K562 (cell line): ENCODE data around the gene NDUFAF3. TPM values are rescaled to one million over a fixed set of nuclear protein-coding genes. Genes with fewer than 3 reads are reported as not detected.
A peak's percentile ranks its signal among the peaks of the same experiment; 100 is the strongest.

Source experiments
- ADNP ChIP-seq: fragments of 200-800 bp; sonication (Bioruptor generic); IDR thresholded peaks from 2 replicates; pipeline ENCODE4 v1.6.1; 2016; ENCODE audit warnings: missing genetic modification characterization, missing compliant biosample characterization
- ASH1L ChIP-seq: fragments of 450-650 bp; IDR thresholded peaks from 2 replicates; pipeline ENCODE4 v1.6.1; 2018; ENCODE audit warnings: borderline replicate concordance, mild to moderate bottlenecking, low read depth; ENCODE audit not compliant: partially characterized antibody
- DPF2 ChIP-seq: fragments of 450-650 bp; IDR thresholded peaks from 2 replicates; pipeline ENCODE4 v1.6.1; 2016
- GTF2B ChIP-seq: IDR thresholded peaks from 2 replicates; pipeline ENCODE4 v1.6.1; 2011; ENCODE audit not compliant: insufficient read length; ENCODE audit errors: extremely low read depth
- MITF ChIP-seq: IDR thresholded peaks from 2 replicates; pipeline ENCODE4 v1.6.1; 2014; ENCODE audit warnings: antibody characterized with exemption
- NCOA1 ChIP-seq: fragments of 450-650 bp; IDR thresholded peaks from 2 replicates; pipeline ENCODE4 v1.6.1; 2016; ENCODE audit warnings: low read depth
- NCOA2 ChIP-seq, 2 experiments: fragments of 450-650 bp; IDR thresholded peaks; 2 replicates each; pipeline ENCODE4 v1.6.1; 2018; ENCODE audit warnings: mild to moderate bottlenecking in 2 of 2, moderate library complexity in 1 of 2; ENCODE audit not compliant: partially characterized antibody in 2 of 2
- PATZ1 ChIP-seq: fragments of 250-450 bp; sonication (Bioruptor Pico); IDR thresholded peaks from 2 replicates; pipeline ENCODE4 v1.5.0; 2020; ENCODE audit warnings: mild to moderate bottlenecking, borderline replicate concordance
- POLR2H ChIP-seq: IDR thresholded peaks from 2 replicates; pipeline ENCODE4 v1.6.1; 2016; ENCODE audit warnings: missing genetic modification characterization, low read depth, mild to moderate bottlenecking, control low read depth, missing compliant biosample characterization, moderate library complexity
- PRMT5 ChIP-seq: sonication (generic); formaldehyde crosslinking; IDR thresholded peaks from 2 replicates; pipeline ENCODE4 v1.5.0; 2020; ENCODE audit warnings: missing genetic modification reagents
- RBM25 ChIP-seq: fragments of 200-400 bp; formaldehyde crosslinking; IDR thresholded peaks from 2 replicates; pipeline ENCODE4 v1.6.1; 2018; ENCODE audit warnings: low read length, low read depth, moderate library complexity; ENCODE audit not compliant: severe bottlenecking
- RREB1 ChIP-seq: fragments of 250-450 bp; sonication (Bioruptor Pico); IDR thresholded peaks from 2 replicates; pipeline ENCODE4 v1.4.0; 2020
- SIX5 ChIP-seq, 2 experiments: IDR thresholded peaks; 2 replicates each; pipeline ENCODE4 v1.6.1; 2011; ENCODE audit warnings: low read length in 2 of 2, borderline replicate concordance in 1 of 2, low read depth in 1 of 2, mild to moderate bottlenecking in 1 of 2, moderate library complexity in 1 of 2; ENCODE audit not compliant: insufficient read depth in 1 of 2
- USF2 ChIP-seq: sonication (generic); formaldehyde crosslinking; IDR thresholded peaks from 2 replicates; pipeline ENCODE4 v1.5.0; 2020; ENCODE audit warnings: missing genetic modification reagents
- ZNF133 ChIP-seq: fragments of 250-450 bp; sonication (Bioruptor Pico); IDR thresholded peaks from 2 replicates; pipeline ENCODE4 v1.4.0; 2020; ENCODE audit warnings: mild to moderate bottlenecking
- ZNF695 ChIP-seq: fragments of 450-650 bp; formaldehyde crosslinking; IDR thresholded peaks from 2 replicates; pipeline ENCODE4 v1.4.0; 2020; ENCODE audit warnings: mild to moderate bottlenecking, moderate library complexity
- polyA plus RNA-seq, 8 experiments: library from polyadenylated mRNA; depleted of rRNA in 4 of 8; stranded (reverse) in 5 of 8; unstranded in 3 of 8; fragments of >200 nt; fragmentation: Nextera tagmentation in 2 of 8; fragmentation: Illumina TruSeq in 1 of 8; extraction: Ambion mirVana in 2 of 8; extraction: Trizol in 1 of 8; gene quantifications; 2 replicates each; pipeline versions ENCODE4 v1.2.1 to v1.2.3, GENCODE V29; 2011 to 2014; ENCODE audit warnings: inconsistent platforms in 1 of 8, missing spikeins in 1 of 8
- total RNA-seq, 7 experiments: library from RNA; depleted of rRNA in 6 of 7; stranded (reverse); fragments of >200 nt in 6 of 7; fragmentation: Illumina TruSeq in 2 of 7; extraction: Trizol in 2 of 7; gene quantifications; 2 replicates each; pipeline versions ENCODE4 v1.2.1 to v1.2.3, GENCODE V29; 2011 to 2021; ENCODE audit warnings: low replicate concordance in 1 of 7

The NDUFAF3 gene
- total and polyA plus RNA-seq, 9 of the 15 experiments (the other 6 are each of a cell fraction or from before 2014, with no cell fraction given) = 17.0 to 127 (median 36.3) TPM

GRCh38 chr3:49021813-49022687, at the start of gene NDUFAF3 (continued):
- TF ChIP-seq ZNF695 (CRISPR knock-in tag) (no peak), GTF2B (no peak), USF2 (CRISPR knock-in tag) (no peak), PRMT5 (no peak), ASH1L (no peak), NCOA2 (IDR thresholded peaks at IDR 0.05; ENCODE audit: partially characterized antibody in 2 of 2) (no peak), NCOA1 (no peak; the same call in 1 of the 2 replicates), PATZ1 (CRISPR knock-in tag) (no peak), DPF2 (no peak), RREB1 (no peak), MITF (no peak), ZNF133 (CRISPR knock-in tag) (no peak), SIX5 (IDR thresholded peaks at IDR 0.05; ENCODE audit: borderline replicate concordance in 1 of 2, insufficient read depth in 1 of 2, low read depth in 1 of 2, low read length in 2 of 2) (no peak), ADNP (no peak), RBM25 (peak; percentile 38), POLR2H (tag) (no peak)
